Osteoblast (primary cell): ENCODE data around the gene CTCFL. TPM values are rescaled to one million over a fixed set of nuclear protein-coding genes. Genes with fewer than 3 reads are reported as not detected.
A peak's percentile ranks its signal among the peaks of the same experiment; 100 is the strongest.

Experiments
- DNase-seq: peaks from one replicate; pipeline ENCODE4 v3.0.0; 2011; ENCODE audit warnings: low spot score, mixed read lengths; ENCODE audit not compliant: insufficient read length; ENCODE audit errors: missing footprints
- H2AFZ ChIP-seq: 2 replicates; pipeline ENCODE4 v1.6.0; 2011; ENCODE audit warnings: mild to moderate bottlenecking, low read length
- H3K27ac ChIP-seq: 2 replicates; pipeline ENCODE4 v1.5.1; 2011; ENCODE audit warnings: mild to moderate bottlenecking, low read depth, low read length, moderate library complexity
- H3K27me3 ChIP-seq: 2 replicates; pipeline ENCODE4 v1.6.0; 2012; ENCODE audit warnings: mild to moderate bottlenecking, control low read depth, inconsistent platforms, low read length, moderate library complexity; ENCODE audit not compliant: insufficient read depth
- H3K36me3 ChIP-seq: 2 replicates; pipeline ENCODE4 v1.5.1; 2011; ENCODE audit warnings: mild to moderate bottlenecking, low read length, control low read depth, moderate library complexity; ENCODE audit not compliant: insufficient read depth
- H3K4me1 ChIP-seq: 2 replicates; pipeline ENCODE4 v1.5.1; 2011; ENCODE audit warnings: mild to moderate bottlenecking, low read length, control low read depth, moderate library complexity; ENCODE audit not compliant: insufficient read depth
- H3K4me2 ChIP-seq: 2 replicates; pipeline ENCODE4 v1.6.0; 2011; ENCODE audit warnings: mild to moderate bottlenecking, low read length; ENCODE audit not compliant: insufficient read depth
- H3K4me3 ChIP-seq: fragments of 200-600 bp; sonication (generic); 3 replicates; pipeline ENCODE4 v1.5.1; 2012; ENCODE audit warnings: mild to moderate bottlenecking, low read length, inconsistent platforms; ENCODE audit not compliant: insufficient read depth
- H3K79me2 ChIP-seq: 2 replicates; pipeline ENCODE4 v1.6.0; 2012; ENCODE audit warnings: mild to moderate bottlenecking, low read length, control low read depth, inconsistent platforms; ENCODE audit not compliant: insufficient read depth
- H3K9me3 ChIP-seq: 2 replicates; pipeline ENCODE4 v1.5.1; 2011; ENCODE audit warnings: low read depth, low read length, control low read depth
- H4K20me1 ChIP-seq: 2 replicates; pipeline ENCODE4 v1.6.0; 2012; ENCODE audit warnings: mild to moderate bottlenecking, low read length, control low read depth; ENCODE audit not compliant: insufficient read depth
- total RNA-seq: library from RNA; depleted of rRNA; stranded (reverse); fragments of >200 nt; gene quantifications from 2 replicates; pipeline ENCODE4 v1.2.3, GENCODE V29; 2012
- TF ChIP-seq, protein P1 (sequence below): IDR thresholded peaks from 2 replicates; pipeline ENCODE4 v1.5.1; 2011; ENCODE audit warnings: mild to moderate bottlenecking, low read depth, low read length, moderate library complexity; ENCODE audit errors: extremely low read depth

The CTCFL gene
- total RNA-seq, 1 donor: not detected

DNA sequence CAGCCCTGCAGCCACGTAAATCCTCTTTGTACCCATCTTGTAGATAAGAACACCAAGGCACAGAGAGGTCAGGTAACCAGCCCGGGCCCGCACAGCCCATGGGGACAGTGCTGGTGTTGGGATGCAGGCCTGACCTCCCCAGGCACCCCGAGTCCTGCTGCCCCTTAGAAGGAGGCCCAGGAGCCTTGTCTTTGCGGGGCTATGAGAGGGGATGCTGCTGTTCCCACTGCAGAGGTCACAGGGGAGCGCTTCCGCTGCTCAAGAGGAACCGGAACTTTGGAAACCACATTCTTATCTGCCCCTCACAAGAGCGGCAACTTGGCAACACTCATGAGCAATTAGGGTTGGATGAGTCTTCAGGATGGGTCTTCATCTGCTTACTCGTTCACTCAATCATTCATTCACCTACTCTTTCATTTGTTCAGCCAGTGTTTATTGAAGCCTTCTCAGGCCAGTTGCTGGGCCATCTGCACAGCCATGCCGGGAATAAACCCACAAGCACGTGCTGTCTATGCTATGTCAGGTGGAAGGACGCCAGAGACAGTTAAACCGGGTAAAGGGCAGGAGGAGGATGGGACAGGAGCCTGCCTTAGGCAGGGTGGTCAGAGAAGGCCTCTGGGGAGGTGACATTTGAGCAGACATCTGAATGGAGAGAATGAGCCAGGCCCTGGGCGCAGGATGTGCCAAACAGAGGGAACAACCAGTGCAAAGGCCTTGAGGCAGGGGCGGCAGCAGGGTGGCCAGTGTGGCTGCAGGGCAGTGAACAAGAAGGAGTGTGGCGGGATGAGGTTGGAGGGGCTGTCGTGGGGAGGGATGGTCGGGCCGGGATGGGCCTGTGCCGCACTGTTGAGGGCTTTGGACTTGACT is 72.9 kb downstream of the CTCFL start:
- Histone ChIP-seq H3K4me3 (no peak overlapping the region), H3K4me1 (no peaks in the 10 kb centered on the region), H3K9me3 (no peaks in the 10 kb centered on the region), H3K27me3 (peaks cover 10% of the 10 kb centered on the region), H4K20me1 (no peaks in the 10 kb centered on the region), H2AFZ (no peak overlapping the region), H3K79me2 (no peaks in the 10 kb centered on the region), H3K36me3 (no peaks in the 10 kb centered on the region), H3K4me2 (no peak overlapping the region), H3K27ac (no peak overlapping the region)
- TF ChIP-seq, protein P1, sequence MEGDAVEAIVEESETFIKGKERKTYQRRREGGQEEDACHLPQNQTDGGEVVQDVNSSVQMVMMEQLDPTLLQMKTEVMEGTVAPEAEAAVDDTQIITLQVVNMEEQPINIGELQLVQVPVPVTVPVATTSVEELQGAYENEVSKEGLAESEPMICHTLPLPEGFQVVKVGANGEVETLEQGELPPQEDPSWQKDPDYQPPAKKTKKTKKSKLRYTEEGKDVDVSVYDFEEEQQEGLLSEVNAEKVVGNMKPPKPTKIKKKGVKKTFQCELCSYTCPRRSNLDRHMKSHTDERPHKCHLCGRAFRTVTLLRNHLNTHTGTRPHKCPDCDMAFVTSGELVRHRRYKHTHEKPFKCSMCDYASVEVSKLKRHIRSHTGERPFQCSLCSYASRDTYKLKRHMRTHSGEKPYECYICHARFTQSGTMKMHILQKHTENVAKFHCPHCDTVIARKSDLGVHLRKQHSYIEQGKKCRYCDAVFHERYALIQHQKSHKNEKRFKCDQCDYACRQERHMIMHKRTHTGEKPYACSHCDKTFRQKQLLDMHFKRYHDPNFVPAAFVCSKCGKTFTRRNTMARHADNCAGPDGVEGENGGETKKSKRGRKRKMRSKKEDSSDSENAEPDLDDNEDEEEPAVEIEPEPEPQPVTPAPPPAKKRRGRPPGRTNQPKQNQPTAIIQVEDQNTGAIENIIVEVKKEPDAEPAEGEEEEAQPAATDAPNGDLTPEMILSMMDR: no peak
- no peak for DNase-seq

DNA sequence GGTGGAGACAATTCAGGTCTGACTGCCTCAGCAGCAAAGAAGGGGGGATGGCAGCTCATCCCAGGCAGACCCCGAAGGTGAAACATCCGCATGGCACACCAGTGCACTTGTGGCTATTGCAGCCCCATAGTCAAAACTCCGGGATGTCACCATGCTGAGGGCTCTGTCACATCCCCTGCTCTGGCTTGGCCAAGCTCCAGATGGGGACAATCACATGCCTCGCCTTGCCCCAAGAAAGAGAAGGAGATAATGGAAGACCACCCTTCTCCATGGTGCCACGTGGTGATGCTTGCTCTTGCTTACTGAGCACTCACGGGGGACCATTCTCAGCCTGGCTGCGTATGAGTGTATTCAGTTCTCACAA is 73.5 kb downstream of the CTCFL start:
- no peaks in the 10 kb centered on the region for H4K20me1 ChIP-seq
- no peak overlapping the region for H3K4me2 ChIP-seq
- no peak for DNase-seq
- no peaks in the 10 kb centered on the region for H3K36me3 ChIP-seq
- H3K9me3 ChIP-seq: peaks cover 4% of the 10 kb centered on the region
- TF ChIP-seq, protein P1: no peak
- H3K79me2 ChIP-seq: no peaks in the 10 kb centered on the region
- no peak overlapping the region for H3K27ac ChIP-seq
- H3K4me3 ChIP-seq: no peak overlapping the region
- H3K4me1 ChIP-seq: no peaks in the 10 kb centered on the region
- H3K27me3 ChIP-seq: peaks cover 10% of the 10 kb centered on the region
- H2AFZ ChIP-seq: no peak overlapping the region

DNA sequence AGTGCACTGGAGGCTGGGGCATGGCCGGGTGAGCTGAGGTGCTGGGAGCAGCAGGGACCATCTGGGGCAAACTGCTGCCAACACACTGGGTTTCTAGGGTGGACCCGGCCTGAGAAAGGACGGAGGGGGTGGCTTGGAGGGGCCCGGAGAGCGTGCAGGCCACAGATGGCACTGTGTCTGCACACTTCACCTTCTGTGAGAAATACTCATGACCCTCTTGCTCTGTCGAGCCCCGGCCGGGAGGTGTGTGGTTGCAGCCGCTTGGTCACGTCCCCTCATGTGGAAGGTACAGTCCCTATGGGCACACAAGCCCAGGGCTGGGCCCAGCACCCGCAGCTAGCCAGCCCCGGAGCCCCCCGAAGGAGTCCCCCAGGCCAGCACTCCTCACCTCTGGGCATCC is 74.0 kb downstream of the CTCFL start:
- H3K4me3 ChIP-seq: no peak overlapping the region
- no peaks in the 10 kb centered on the region for H3K36me3 ChIP-seq
- TF ChIP-seq, protein P1: no peak
- peaks cover 10% of the 10 kb centered on the region for H3K27me3 ChIP-seq
- no peak for DNase-seq
- no peak overlapping the region for H2AFZ ChIP-seq
- no peaks in the 10 kb centered on the region for H3K4me1 ChIP-seq
- peaks cover 8% of the 10 kb centered on the region for H3K9me3 ChIP-seq
- no peak overlapping the region for H3K4me2 ChIP-seq
- no peaks in the 10 kb centered on the region for H4K20me1 ChIP-seq
- no peaks in the 10 kb centered on the region for H3K79me2 ChIP-seq
- no peak overlapping the region for H3K27ac ChIP-seq

DNA sequence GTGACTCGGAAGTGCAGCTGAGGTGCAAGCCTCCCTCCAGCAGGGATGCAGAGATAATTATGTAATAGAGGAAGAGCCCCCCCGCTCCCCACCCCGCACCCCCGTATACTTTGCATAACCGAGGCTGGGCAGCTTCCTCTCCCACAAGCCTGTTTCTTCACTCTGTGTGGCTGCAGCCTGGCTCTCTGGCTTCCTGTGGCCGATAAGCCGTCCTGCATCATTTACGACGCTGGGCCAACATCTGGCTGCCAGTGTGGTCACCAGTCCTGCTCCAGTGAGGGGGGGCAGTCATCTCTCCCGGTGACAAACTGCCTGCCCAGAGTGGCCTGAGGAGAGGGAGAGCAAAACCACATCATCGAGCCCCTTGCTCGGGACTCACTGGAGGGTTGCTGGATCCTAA is 74.5 kb downstream of the CTCFL start:
- peak; percentile 87 for DNase-seq
- TF ChIP-seq, protein P1: no peak
- Histone ChIP-seq H3K27me3 (peaks cover 10% of the 10 kb centered on the region), H4K20me1 (no peaks in the 10 kb centered on the region), H3K4me2 (no peak overlapping the region), H3K4me1 (no peaks in the 10 kb centered on the region), H3K36me3 (no peaks in the 10 kb centered on the region), H3K27ac (no peak overlapping the region), H3K4me3 (no peak overlapping the region), H3K9me3 (peaks cover 11% of the 10 kb centered on the region), H3K79me2 (no peaks in the 10 kb centered on the region), H2AFZ (no peak overlapping the region)
